NOMO-1 (cell line): ENCODE measurements around the gene PAPSS1.
"Not testable (repeated sequence)": the region's sequence is repeated elsewhere in the genome, so short reads cannot be mapped to it uniquely, and the experiment has no call there.

Source experiments
- DNase-seq, 2 experiments: peaks; one replicate each; lab custom pipeline; 2025; ENCODE audit not compliant: unreplicated experiment in 2 of 2; lab: John Stamatoyannopoulos, UW

PAPSS1 gene

DNA sequence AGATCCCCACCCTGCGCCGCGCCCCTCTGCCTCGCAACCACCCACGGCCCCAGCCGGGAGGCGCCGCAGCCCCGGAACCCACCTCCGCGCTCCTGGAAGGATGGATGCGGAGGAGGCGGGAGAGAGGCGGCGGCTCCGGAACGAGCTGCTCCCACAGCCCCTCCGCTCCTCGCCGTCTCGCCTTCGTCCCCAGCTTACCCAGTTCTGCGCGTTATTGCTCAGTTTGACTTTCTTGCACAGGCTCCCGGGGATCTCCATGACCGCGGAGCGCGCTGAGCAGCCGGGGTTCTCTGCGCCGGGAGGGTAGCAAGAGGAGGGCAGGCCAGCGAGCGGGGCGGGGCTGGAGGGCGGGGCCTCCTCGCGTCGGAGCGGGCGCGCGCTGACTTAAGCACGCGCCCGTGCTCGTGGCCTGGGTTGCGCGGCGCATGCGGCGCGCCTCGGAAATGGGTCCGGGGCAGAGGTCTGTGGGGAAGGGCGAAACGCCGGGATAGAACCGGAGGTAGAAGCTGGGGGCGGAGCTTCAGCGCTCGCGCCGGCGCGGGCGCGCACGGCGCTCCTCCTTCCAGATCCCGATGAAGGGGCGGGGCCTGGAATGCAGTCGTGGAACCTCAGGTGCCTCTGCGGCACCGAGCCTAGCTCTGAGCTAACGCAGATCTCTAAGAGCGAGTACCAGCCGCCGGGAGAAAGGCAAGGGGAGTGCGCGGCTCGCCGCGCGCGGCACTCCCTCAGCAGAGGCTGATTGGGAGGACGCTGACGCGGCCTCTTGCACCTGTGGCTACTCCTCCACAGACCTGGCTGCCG, at the start of gene PAPSS1:
Gene PAPSS1 (minus strand): TSS at position 313 of the 801 bp plus-strand sequence. CDS start 55 bp downstream, at position 258.
- DNase-seq = peak; percentile 93

GRCh38 chr4:107760281-107760947, 40.4 kb upstream of the PAPSS1 start:
- DNase-seq = peak in 1 of 2 experiments; percentile 25

DNA sequence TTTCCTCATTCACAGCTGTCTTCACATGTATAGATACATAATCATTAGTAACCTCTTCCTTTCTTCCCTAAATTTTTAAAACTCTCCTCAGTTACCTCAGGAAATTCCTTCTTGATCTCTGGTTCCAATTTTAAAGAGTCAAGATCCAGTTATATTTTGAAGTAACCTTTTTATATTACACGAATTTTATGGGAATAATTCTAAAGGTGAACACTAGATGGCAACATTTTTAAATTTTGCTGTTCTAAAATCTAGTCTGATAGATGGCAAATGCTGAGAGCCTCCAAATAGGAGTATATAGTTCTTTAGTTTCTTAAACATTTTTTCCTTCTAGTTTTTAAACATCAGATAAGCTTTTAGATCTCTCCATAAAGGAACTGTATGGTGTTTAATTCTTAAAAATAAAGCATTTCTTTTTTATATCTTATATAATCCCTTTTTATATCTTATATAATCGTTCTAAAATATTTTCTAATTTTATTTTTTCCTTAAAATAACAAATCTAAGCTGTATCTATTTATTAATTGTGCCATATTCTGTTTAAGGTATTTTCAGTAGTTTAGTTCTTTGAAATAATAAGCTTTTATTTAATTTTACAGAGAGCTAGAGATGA, 37.9 kb upstream of the PAPSS1 start:
- DNase-seq = peak in 1 of 2 experiments; percentile 65

GRCh38 chr4:107757283-107757682, 37.2 kb upstream of the PAPSS1 start:
- peak in 1 of 2 experiments; percentile 11 for DNase-seq

DNA sequence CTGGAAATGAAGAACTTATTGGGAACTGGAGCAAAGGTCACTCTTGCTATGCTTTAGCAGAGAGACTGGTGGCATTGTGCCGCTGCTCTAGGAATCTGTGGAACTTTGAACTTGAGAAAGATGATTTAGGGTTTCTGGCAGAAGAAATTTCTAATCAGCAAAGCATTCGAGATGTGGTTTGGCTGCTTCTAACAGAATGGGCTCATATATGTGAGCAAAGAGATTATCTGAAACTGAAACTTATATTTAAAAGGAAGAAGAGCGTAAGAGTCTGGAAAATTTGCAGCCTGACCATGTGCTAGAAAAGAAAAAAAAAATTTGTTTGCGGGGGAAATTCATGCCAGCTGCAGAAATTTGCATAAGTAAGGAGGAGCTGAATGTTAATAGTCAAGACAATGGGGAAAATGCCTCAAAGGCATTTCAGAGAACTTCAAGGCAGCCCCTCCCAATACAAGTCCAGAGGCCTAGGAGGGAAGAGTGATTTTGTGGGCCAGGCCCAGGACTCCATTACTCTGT, 35.9 kb upstream of the PAPSS1 start:
- no peak for DNase-seq

DNA sequence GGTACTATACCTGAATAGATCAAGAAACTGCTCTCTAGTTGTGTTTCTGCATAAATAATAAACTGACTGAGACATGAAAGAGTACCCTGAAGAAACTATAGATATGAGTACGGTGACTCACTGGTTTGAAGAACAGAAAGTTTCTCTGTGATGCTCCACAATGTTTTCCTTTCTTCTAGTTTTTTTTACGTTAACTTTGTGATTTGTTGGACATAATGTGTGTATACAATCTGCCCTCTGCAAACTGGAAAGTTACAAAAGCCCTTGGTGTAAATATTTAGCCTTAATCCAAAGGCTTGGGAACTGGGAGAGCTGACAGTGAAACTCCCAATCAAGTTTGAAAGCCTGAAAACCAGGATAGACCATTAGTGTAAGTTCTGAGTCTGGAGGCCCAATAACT, 31.6 kb upstream of the PAPSS1 start:
- no peak for DNase-seq

DNA sequence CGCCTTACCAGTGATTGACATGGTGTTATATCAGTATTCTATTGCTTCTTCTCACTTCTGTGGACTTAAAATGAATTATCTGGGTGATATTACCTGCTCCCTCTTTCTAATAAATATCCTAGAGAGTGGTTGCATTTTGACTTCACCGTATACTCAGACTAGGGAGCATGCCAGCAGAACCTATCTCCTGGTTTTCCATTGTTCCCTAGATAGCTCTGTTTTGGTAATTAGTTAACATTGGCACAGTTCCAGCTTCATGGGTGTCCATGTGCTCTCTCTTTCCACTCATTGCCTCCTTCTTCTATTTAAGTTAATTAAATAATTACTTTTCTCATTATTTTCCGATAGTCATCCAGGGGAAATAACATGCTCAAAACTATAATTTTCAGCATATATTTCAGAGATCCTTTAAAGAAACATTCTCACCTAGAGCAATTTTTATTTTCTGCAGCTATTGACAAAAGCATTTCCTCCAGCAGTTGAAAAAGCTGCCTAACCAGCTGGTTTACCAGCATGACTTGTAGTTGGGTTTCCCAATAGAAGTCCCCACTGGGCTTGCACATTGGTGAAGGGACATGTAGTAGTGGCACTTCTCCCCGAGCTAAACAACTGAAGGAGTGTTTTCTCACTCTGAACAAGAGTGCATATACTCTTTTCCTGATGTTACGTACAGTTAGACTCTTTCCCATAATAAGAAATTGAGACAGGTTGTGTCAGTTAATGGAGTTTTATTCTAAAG, 27.9 kb upstream of the PAPSS1 start:
- DNase-seq = no peak

DNA sequence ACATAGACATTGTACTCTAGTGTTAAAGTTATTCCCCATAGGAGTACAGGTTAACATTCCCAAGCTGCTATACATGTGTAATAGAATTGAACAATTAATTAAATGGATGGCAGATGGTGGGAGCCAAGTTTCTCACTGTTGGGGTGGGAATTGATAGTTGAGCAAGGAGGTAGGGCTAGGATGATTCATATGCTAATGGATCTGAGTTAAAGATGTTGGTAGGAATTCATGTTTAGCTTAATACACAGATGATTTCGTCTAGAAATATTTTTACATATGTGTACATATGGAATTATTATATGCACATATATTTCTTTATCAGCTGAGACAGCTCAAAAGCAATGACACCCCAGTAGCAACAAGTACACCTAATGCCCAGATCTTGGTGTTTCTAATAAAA, 26.1 kb upstream of the PAPSS1 start:
- no peak for DNase-seq

- DNase-seq = no peak
Measured at GRCh38 chr4:107744532-107744931, 24.5 kb upstream of the PAPSS1 start.

DNA sequence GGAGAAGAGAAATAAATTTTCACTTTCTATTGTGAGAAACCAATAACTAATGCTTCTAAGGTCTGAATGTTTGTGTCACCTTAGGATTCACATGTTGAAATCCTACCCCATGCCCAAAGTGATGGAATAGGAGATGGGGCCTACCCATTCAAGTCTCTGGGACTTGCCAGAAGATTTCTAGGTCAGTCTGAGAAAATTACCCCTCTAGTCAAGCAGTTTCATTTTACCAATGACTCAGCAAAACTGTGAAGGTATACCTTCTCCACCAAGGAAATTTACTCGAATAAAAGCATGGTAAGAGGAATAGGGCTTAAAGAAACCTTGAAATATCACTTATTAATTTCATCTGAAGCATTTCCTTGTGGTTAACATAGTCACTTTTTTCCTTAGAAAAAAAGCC, 23.5 kb upstream of the PAPSS1 start:
- no peak for DNase-seq

GRCh38 chr4:107742791-107743190, 22.8 kb upstream of the PAPSS1 start:
- DNase-seq = no peak

DNA sequence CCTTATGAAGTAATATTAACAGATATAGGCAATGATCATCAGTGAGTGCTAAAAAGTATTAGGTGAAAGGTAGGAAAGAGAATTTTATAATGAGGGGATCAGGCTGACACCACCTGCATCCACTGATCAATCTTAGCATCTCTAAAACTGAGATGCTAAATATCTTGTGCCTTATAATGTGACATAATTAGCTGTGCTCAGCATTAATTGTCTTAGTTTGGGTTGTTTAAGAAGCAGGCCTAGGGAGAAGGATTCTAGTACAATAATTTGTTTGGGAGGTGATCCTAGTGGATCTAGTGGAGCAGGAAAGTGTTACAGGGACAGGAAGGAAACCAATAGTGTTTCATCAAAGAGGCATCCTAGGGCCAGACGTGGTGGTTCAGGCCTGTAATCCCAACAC, 22.2 kb upstream of the PAPSS1 start:
- no peak for DNase-seq

- no peak for DNase-seq
Measured at GRCh38 chr4:107740950-107741701, 21.1 kb upstream of the PAPSS1 start.

- no peak for DNase-seq
Measured at GRCh38 chr4:107740381-107740780, 20.3 kb upstream of the PAPSS1 start.

- no peak for DNase-seq
Measured at GRCh38 chr4:107737450-107737849, 17.4 kb upstream of the PAPSS1 start.

- DNase-seq = peak; percentile 42 to 60
Measured at GRCh38 chr4:107736924-107737448, 17.0 kb upstream of the PAPSS1 start.

GRCh38 chr4:107736037-107736436, 16.0 kb upstream of the PAPSS1 start:
- no peak for DNase-seq

DNA sequence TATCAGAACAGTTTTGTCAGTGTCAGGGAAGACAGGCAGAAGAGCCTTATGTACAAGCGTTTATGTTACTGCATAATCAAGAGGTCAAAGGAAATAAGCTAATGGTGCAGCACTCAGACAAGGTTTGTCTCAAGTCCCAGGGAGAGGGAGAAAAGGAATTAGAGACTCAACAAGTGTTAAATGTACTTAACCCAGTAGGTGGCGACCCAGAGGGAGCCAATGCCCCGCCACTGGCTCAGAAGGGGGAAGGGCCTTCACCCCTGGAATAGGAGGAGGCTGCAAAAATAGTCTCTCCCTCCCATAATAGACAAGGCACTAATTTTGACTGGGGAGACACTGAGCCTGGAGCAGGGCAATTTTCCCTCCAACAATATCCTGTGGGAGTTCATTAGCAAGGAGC, 14.1 kb upstream of the PAPSS1 start:
- DNase-seq = peak in 1 of 2 experiments; percentile 5

DNA sequence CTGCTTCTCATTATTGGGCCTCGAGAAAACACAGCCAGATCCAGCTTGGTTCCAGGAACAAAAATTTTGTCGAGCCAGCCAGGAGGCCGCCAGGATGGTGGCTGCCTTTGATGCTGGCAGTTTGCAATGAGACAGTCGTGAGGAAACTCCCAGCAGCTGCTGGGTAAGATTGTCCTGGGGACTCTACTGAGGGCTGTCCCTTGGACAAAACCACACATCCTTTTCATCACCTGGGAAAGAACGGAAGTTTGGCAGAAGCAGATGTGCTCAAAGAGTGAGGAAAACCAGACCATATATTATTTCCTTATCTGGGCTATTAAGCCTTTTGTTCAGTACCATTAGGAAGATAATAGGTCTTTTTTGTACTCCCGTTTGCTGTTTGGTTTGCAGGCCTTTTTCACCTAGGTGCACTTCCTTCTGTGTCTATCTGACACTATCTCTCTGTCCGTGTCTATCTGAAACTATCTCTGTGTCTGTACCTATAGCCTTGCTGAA, 13.4 kb upstream of the PAPSS1 start:
- DNase-seq = no peak

DNA sequence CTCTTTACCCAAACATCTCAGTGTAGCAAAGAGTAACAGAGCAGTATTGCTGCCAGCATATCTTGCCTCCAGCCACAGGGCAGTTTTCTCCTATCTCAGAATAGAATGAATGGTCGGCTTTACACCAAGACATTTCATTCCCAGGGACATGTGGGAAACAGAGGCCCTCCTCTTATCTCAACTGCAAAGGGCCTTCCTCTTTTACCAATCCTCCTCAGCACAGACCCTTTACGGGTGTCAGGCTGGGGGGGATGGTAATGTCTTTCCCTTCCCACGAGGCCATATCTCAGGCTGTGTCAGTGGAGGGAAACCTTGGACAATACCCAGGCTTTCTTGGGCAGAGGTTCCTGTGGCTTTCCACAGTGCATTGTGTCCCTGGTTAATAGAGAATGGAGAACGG, 9.0 kb upstream of the PAPSS1 start:
- not testable (repeated sequence) for DNase-seq
